ENCODE results near the gene MAN2A2. TPM values are rescaled to one million over a fixed set of nuclear protein-coding genes. Genes with fewer than 3 reads are reported as not detected.

The MAN2A2 gene
- total RNA-seq, 4 donors from 2014 or later: 27.0 to 80.9 (median 31.7) TPM

GRCh38 chr15:90947577-90948357 lies 44.7 kb downstream of the MAN2A2 start:
- Histone ChIP-seq H3K4me1 (no peaks in the 10 kb centered on the region), H3K36me3 (peaks cover 92 to 100% (median 100%) of the 10 kb centered on the region in 4 donors), H3K27ac (replicated peaks in 1 of 4) (no peak overlapping the region), H3K4me3 (no peak overlapping the region), H3K27me3 (no peaks in the 10 kb centered on the region), H3K9me3 (no peaks in the 10 kb centered on the region)
- intact Hi-C loops (cut with DNase I): no loop called here
- TF ChIP-seq POLR2A (IDR thresholded peaks at IDR 0.05; ENCODE audit: low read depth) (no peak), POLR2AphosphoS5 (IDR thresholded peaks at IDR 0.05) (no peak), CTCF (IDR thresholded peaks at IDR 0.05) (no peak), EP300 (IDR thresholded peaks at IDR 0.05) (no peak)
- DNase-seq (ENCODE audit: extremely low spot score): no peak
- WGBS: 92% methylated on average over 11 of the region's 18 CpGs

- 100% methylated on average over 2 of the region's 8 CpGs for WGBS
- no peak for TF ChIP-seq CTCF (IDR thresholded peaks at IDR 0.05)
- TF ChIP-seq EP300 (IDR thresholded peaks at IDR 0.05): no peak
- TF ChIP-seq POLR2AphosphoS5 (IDR thresholded peaks at IDR 0.05): no peak
- no peak for TF ChIP-seq POLR2A (IDR thresholded peaks at IDR 0.05; ENCODE audit: low read depth)
- intact Hi-C loops (cut with DNase I): no loop called here
- Histone ChIP-seq H3K4me3 (no peak overlapping the region), H3K27me3 (no peaks in the 10 kb centered on the region), H3K9me3 (no peaks in the 10 kb centered on the region), H3K36me3 (peaks cover 89 to 100% (median 100%) of the 10 kb centered on the region in 4 donors), H3K27ac (replicated peaks in 1 of 4) (no peak overlapping the region), H3K4me1 (no peaks in the 10 kb centered on the region)
- no peak for DNase-seq (ENCODE audit: extremely low spot score)
These were observed 45.4 kb downstream of the MAN2A2 start for GRCh38 chr15:90948506-90948905.

- H3K36me3 ChIP-seq: peaks cover 76 to 89% (median 89%) of the 10 kb centered on the region in 4 donors
- H3K4me3 ChIP-seq: no peak overlapping the region
- WGBS: 91% methylated on average over 22 of the region's 23 CpGs
- H3K27me3 ChIP-seq: no peaks in the 10 kb centered on the region
- H3K4me1 ChIP-seq: peaks cover 3 to 7% (median 6%) of the 10 kb centered on the region in 4 donors
- DNase-seq (ENCODE audit: extremely low spot score): no peak
- no peak overlapping the region for H3K27ac ChIP-seq (replicated peaks in 1 of 4)
- intact Hi-C loops (cut with DNase I): loop anchor here (10.0 kb wide), 1 partner anchor 75 kb away; the partner anchor contains the start of gene VPS33B
- TF ChIP-seq CTCF (IDR thresholded peaks at IDR 0.05) (no peak), POLR2A (IDR thresholded peaks at IDR 0.05; ENCODE audit: low read depth) (no peak), EP300 (IDR thresholded peaks at IDR 0.05) (no peak), POLR2AphosphoS5 (IDR thresholded peaks at IDR 0.05) (no peak)
- H3K9me3 ChIP-seq: no peaks in the 10 kb centered on the region
These were observed 47.0 kb downstream of the MAN2A2 start for GRCh38 chr15:90949979-90950675.

- no peak overlapping the region for H3K27ac ChIP-seq (replicated peaks in 1 of 4)
- no peaks in the 10 kb centered on the region for H3K27me3 ChIP-seq
- H3K9me3 ChIP-seq: no peaks in the 10 kb centered on the region
- intact Hi-C loops (cut with DNase I): loop anchor here (10.0 kb wide), 1 partner anchor 74 kb away; the partner anchor contains the start of gene VPS33B
- H3K4me3 ChIP-seq: no peak overlapping the region
- TF ChIP-seq POLR2AphosphoS5 (IDR thresholded peaks at IDR 0.05): no peak
- no peak for TF ChIP-seq CTCF (IDR thresholded peaks at IDR 0.05)
- no peak for TF ChIP-seq POLR2A (IDR thresholded peaks at IDR 0.05; ENCODE audit: low read depth)
- no peak for TF ChIP-seq EP300 (IDR thresholded peaks at IDR 0.05)
- H3K4me1 ChIP-seq: peaks cover 7 to 12% (median 11%) of the 10 kb centered on the region in 4 donors
- H3K36me3 ChIP-seq: peaks cover 71 to 84% (median 84%) of the 10 kb centered on the region in 4 donors
- no peak for DNase-seq (ENCODE audit: extremely low spot score)
- WGBS: 95% methylated on average over 6 of the region's 6 CpGs
These were observed 47.6 kb downstream of the MAN2A2 start for GRCh38 chr15:90950676-90951075.

Measured in esophagus muscularis mucosa (tissue), 4 donors.